Stimulated activated naive CD4-positive, alpha-beta T cell treated with Interleukin-2 at 50 U/mL for 16 hours (primary cell): ENCODE data around the gene JOSD2.
"Not testable (repeated sequence)": the region's sequence is repeated elsewhere in the genome, so short reads cannot be mapped to it uniquely, and the experiment has no call there.

Experiments
- DNase-seq: peaks from one replicate; lab custom pipeline; 2025; lab: John Stamatoyannopoulos, UW

The JOSD2 gene

DNA sequence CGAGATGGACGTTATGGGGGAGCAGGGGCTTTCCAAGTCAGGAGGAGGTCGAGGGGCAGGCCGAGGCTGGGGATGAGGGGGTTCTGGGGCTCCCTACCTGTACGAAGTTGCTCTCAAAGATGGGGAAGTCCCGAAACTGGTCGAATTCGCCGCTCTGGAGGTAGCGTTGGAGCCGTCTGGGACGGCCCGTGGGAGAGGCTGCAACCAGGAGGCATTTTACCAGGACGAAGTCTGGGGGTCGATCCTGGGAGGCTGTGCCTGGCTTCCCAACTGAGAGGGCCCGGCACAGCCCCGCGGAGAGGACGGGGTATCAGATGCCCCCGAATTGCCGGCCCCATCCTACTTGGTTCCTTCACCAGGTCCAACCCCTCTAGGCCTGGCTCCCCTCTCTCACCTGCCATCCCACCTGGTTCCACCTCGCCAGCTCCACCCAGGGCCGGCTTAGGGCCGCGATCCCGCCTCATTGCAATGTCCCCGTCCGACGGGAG is 35.2 kb downstream of the JOSD2 start:
- DNase-seq: no peak

DNA sequence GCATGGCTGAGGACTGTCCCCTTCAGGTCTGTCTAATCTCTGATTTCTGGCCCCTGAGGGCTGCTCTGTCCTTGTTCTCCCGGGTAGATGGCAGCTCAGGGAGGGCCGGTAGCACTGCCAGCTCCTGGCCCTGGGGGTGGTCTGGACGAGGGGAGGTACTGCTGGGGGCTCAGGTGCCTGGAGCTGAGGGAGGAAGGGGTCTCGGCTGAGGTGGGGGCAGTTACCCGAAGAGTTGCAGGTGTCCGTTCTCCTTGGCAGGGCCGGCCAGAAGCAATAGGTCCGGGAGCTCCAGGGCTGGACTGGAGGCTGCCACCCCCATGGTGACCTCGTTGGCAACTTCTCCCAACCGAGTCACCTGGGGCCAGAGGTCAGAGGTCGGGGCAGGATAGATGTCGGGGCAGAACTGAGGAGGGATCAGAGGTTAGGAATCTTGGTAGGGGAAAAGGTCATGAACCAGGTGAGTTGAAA is 35.9 kb downstream of the JOSD2 start:
- no peak for DNase-seq

DNA sequence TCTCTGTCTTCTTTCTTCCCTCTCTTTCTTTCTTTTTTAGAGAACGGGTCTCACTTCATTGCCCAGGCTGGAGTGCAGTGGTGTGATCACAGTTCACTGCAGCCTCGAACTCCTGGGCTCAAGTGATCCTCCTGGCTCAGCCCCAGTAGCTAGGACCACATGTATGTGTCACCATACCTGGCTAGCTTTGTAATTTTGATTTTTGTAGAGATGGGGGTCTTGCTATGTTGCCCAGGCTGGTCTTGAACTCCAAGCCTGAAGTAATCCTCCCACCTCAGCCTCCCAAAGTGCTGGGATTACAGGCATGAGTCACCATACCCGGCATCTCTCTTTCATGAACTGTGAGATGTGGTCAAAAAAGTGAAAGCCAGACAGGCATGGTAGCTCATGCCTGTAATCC is 37.7 kb downstream of the JOSD2 start:
- DNase-seq: not testable (repeated sequence)

DNA sequence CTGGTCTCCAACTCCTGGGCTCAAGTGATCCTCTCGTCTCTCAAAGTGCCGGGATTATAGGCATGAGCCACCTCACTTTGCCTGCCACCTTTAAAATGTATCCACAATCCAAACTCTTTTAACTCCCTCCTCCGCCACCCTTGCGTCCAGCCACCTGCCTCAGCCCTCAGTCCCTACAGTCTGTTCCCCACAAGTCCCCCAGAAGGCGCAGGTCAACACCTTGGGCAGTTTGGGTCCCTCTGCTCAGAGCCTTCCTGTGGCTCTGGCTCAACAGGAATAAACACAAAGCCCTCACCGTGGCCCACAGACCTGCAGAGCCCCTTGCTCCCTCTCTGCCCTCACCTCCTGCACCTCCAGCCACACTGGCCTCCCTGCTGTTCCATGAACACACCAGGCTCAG is 42.2 kb downstream of the JOSD2 start:
- no peak for DNase-seq

DNA sequence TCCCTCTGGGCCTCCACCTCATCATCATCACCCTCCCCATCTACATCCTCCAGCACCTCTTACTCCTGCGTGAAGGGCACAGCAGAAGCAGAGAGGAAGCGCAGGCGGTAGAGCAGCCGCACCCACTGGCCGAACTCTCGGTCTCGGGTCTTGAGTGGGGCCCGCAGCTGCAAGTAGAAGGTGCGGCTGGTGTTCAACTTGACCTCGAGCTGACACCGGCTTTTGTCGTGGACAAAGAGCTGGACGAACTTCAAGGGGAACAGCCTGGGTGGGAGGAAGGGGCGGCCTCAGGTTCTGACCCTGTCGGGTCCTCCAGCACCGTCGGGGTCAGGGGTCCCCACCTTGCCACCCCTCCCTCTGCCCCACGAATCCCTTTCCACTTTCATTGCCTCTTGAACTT is 43.4 kb downstream of the JOSD2 start:
- DNase-seq: no peak

DNA sequence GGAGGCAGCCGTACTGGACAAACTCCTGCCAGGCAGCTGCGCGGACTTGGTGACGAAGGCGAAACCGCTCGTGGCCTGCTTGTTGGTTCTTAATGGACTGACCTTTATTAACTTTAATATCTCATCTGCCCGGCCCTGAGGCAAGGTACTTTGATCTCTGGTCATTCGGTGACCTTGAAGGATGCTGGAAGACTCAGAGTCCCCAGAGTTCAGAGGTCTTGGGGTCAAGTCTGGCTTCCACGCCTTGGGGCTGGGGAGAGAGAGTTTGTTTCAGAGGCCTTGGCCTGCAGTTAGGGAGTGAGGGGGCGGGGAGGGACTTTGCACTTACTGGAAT is 44.3 kb downstream of the JOSD2 start:
- no peak for DNase-seq

DNA sequence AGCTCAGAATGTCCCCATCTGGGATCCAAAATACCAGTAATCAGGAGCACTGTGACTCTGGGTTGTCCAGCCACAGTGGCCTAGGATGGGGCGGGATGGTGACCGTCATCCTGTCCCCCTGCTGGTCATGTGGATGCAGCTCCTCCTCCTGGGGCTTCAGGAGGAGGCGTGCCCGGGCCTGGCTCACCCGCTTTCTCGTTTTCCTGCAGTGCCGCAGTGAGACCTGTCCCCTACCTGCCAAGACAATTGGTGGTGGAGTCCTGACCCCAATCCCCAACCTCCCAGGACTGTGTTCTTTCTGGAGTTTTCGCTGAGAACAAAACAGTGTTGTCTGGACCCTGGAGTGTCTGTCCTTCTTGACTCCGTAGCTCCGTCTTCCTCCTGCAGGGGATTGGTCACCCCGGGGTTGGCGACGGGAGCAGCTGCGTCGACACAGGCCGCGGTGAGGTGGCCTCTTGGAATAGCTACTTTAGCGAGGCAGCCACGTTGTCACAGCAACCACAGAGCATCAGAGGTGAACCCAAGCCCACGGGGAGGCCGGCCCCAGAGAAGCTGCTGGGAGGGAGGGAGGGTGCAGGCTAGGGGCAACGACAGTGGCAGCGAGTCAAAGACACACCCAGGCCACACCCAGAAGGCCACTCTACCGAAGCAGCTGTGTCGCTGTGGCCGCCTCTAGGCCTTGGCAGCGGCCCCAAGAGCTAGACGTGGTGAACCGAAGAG is 44.8 kb downstream of the JOSD2 start:
- no peak for DNase-seq

DNA sequence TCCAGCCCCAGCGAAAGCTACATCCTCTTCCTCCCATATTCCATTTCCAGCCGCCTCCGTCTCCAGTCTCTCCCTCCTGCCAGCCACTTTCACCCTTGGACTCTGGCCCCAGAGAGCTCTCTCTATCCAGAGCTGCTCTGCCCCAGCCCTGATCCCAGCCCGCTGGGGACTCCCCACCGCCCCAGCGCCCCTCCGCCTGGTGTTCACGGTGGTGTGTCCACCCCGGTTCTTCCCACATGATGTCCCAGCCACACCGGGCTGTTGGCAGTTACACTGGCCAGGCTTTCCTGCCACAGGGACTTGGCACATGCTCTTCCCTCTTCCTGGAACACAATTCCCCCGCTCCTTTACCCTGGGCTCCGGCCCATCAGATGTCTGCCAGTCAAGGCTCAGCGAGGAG is 46.0 kb downstream of the JOSD2 start:
- DNase-seq: no peak

DNA sequence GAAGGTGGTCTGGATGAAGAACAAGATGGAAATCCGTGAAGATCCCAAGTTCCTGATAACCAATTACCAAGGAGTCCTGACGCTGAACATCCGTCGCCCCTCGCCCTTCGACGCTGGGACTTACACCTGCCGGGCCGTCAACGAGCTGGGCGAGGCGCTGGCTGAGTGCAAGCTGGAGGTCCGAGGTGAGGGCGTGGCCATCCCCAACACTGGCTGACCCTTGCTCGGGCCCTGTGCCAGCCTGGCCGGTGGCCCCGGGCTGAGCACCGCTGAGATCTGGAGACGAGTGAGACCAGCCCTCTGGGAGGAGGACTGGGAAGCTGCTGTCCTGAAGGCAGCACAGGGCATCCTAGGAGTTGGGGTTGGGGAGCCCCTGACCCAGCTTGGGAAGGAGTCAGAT is 46.6 kb downstream of the JOSD2 start:
- no peak for DNase-seq

DNA sequence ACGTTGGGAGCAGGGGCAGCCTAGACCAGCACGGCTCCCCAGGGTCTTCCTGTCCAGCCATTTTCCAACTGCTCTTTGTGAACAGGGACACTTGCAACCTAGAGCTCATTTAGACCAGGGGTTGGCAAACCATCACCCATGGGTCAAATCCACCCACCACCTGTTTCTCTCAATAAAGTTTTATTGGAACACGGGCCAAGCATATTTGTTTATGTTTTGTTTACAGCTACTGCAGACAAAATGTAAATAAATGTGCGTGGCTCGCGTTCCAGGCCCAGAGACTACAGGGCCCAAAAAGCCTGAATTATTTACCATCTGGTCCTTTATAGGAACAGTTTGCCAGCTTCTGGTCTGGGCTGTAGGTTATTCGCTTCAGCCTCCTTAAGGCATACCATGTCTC is 48.0 kb downstream of the JOSD2 start:
- DNase-seq: no peak

DNA sequence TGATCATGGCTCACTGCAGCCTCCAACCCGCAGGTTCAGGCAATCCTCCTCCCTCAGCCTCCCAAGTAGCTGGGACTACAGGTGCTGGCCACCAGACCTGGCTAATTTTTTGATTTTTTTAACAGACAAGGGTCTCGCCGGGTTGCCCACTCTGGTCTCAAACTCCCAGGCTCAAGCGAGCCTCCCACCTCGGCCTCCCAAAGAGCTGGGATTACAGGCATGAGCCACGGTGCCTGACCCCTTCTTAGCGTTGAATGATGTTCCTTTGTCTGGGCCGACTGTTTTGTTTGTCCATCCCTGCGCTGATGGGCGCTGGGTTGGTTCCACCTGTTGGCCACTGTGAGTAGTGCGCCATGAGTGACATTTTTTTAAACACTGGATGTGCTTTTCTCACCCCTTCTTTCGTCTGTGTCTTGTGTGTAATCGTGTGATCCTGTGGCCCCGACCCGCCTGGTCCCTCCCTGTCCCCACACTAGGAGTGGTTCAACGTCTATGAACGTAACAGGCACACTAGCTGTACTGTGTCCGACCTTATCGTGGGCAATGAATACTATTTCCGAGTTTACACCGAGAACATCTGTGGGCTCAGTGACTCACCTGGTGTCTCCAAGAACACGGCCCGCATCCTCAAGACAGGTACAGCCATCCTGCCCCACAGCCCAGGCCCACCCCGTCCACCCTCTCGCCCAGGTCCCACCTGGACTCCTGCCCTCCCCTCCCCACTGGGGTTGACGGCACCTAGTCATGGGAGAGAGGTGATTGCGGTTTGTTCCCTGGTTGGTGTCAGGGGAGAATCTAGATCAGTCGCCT is 49.7 kb downstream of the JOSD2 start:
- DNase-seq: peak; percentile 29

DNA sequence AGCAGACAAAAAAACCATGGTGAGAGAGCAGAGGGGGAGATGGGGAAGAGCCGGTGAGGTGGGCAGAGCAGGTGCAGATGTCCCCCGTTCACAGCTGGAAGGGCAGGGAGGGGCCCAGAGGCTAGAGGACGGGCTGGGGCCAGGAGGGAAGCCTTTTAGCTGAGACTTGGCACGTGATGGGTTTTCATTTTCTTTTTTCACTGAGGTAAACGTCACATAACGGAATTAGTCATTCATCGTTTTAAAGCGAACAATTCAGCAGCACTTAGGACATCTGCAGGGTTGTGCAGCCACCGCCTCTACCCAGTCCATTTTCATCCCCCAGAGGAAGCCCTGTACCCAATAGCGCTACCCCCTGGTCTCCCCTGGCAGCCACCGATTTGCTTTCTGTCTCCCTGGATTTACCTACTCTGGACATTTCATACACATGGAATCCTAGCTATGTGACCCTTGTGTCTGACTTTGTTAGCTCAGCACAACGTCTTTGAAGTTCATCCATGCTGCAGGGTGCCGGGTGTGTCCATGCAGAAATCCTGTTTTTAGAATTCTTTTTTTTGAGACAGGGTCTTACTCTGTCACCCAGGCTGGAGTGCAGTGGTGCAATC is 50.7 kb downstream of the JOSD2 start:
- no peak for DNase-seq

DNA sequence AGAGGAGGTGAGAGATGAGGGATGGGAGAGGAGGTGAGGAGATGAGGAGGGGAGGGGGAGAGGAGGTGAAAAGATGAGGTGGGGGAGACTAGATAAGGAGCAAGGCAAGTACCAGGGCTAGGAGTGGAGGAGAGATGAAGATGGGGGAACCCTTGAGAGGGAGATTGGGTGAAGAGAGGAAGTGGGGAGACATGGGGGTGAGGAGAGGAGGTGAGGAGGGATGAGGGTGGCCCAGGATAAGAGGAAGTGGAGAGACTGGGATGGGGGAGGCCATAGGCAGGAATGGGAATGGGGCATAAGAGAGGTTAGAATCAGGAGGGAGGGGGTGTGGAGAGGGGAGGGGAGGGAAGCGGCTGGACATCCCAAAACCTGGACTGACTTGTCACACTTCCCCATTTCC is 51.4 kb downstream of the JOSD2 start:
- no peak for DNase-seq

DNA sequence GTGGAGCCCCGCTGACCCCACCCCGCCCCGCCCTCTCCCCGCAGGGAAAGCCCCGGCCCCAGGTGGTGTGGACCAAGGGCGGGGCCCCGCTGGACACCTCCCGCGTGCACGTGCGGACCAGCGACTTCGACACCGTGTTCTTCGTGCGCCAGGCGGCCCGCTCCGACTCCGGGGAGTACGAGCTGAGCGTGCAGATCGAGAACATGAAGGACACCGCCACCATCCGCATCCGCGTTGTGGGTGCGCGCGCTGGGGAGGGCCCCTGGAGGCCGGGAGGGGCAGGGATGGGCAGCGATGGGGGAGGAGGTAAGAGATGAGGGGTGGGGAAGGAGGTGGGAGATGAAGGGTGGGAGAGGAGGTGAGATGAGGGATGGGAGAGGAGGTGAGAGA is 51.9 kb downstream of the JOSD2 start:
- no peak for DNase-seq

DNA sequence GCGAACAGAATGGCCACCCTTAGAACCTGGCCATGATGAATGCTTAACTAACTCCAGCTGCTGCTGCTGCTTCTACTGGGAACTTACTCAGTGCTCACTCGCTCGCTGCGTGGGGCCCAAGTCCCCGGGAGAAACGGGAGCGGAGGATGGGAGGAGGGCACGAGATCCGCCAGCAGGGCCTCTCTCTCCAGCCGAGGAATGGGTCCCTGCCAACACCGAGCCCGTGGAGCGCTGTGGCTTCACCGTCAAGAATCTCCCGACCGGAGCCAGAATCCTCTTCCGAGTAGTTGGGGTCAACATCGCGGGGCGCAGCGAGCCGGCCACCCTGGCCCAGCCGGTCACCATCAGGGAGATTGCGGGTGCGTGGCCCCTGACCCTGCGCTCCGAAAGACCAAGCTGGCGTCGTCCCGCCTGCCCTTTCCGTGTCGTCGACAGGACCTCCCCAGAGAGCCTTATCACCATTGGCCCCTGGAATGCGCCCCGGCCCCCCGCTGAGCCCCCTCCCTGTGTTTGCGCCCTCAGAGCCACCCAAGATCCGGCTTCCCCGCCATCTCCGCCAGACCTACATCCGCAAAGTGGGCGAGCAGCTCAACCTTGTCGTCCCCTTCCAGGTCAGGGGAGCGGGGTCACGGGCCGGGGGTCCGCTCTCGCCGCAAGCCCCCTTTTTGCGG is 52.5 kb downstream of the JOSD2 start:
- DNase-seq: no peak

DNA sequence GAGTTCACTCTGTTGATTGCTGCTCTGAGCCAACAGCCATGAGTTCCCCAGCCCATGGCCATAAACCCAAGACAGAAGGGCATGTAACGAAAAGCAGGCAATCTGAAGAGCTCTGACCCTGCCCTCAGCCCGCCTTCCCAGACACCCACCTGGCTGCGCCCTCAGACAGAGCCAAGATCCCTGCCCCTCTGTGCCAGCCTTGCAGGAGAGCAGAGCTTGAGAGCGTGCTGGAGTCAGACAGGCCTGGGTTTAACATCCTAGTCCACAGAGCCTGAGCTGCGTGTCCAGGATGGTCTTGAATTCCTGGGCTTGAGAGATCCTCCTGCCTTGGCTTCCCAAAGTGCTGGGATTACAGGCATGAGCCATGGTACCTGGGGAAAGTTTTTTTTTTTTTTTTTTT is 53.7 kb downstream of the JOSD2 start:
- DNase-seq: no peak
